SK-N-SH (cell line): Measurements from ENCODE around the gene BOLL. TPM values are rescaled to one million over a fixed set of nuclear protein-coding genes. Genes with fewer than 3 reads are reported as not detected.
A peak's percentile ranks its signal among the peaks of the same experiment; 100 is the strongest.

Source experiments
- CTCF ChIA-PET: fragments of 300-600, 350-600 bp; formaldehyde crosslinking; extraction: SDS; loops from one replicate; lab custom pipeline; 2021; lab: Yijun Ruan, JAX
- POLR2A ChIA-PET: fragments of 350-600 bp; sonication (Branson Sonifier 250); formaldehyde crosslinking; extraction: SDS; loops from one replicate; lab custom pipeline; 2020; ENCODE audit warnings: antibody characterized with exemption, inconsistent platforms; lab: Yijun Ruan, JAX
- DNase-seq: peaks from one replicate; pipeline ENCODE4 v3.0.0; 2012
- H2AFZ ChIP-seq: fragments of 200-600 bp; sonication (generic); 2 replicates; pipeline ENCODE4 v1.8.1; 2016; ENCODE audit warnings: antibody characterized with exemption, mild to moderate bottlenecking, low read depth
- H3F3A ChIP-seq: fragments of 200-600 bp; sonication (generic); replicated peaks from 2 replicates; pipeline ENCODE3; 2016; ENCODE audit warnings: antibody characterized with exemption, mild to moderate bottlenecking; ENCODE audit not compliant: insufficient read depth
- H3K27ac ChIP-seq, 2 experiments: fragments of 200-500 bp in 1 of 2; fragments of 200-600 bp in 1 of 2; sonication (Bioruptor generic) in 1 of 2; sonication (generic), shearing (Covaris generic) in 1 of 2; 2 replicates each; pipeline versions ENCODE4 v1.5.1 to v1.6.1; 2014 to 2016; ENCODE audit warnings: low read depth in 2 of 2, inconsistent platforms in 1 of 2, low read length in 1 of 2, mild to moderate bottlenecking in 1 of 2, mixed read lengths in 1 of 2
- H3K27me3 ChIP-seq: fragments of 200-600 bp; sonication (generic), shearing (Covaris generic); 2 replicates; pipeline ENCODE4 v1.6.1; 2016; ENCODE audit warnings: mixed run types; ENCODE audit not compliant: insufficient read depth
- H3K36me3 ChIP-seq, 2 experiments: fragments of 200-500 bp in 1 of 2; fragments of 200-600 bp in 1 of 2; sonication (Bioruptor generic) in 1 of 2; sonication (generic) in 1 of 2; replicated peaks in 1 of 2; 2 replicates each; pipeline versions ENCODE3 to v1.5.1; 2014 to 2016; ENCODE audit warnings: low read length in 1 of 2, mild to moderate bottlenecking in 1 of 2; ENCODE audit not compliant: insufficient read depth in 2 of 2, control insufficient read depth in 1 of 2
- H3K4me1 ChIP-seq, 2 experiments: fragments of 200-500 bp in 1 of 2; fragments of 200-600 bp in 1 of 2; sonication (Bioruptor generic) in 1 of 2; sonication (generic), shearing (Covaris generic) in 1 of 2; 2 replicates each; pipeline versions ENCODE4 v1.5.1 to v1.6.1; 2014 to 2016; ENCODE audit warnings: low read depth in 1 of 2, low read length in 1 of 2, mixed run types in 1 of 2; ENCODE audit not compliant: insufficient read depth in 2 of 2, control insufficient read depth in 1 of 2
- H3K4me2 ChIP-seq: fragments of 200-600 bp; sonication (generic), shearing (Covaris generic); 2 replicates; pipeline ENCODE4 v1.6.1; 2017; ENCODE audit warnings: mixed run types
- H3K4me3 ChIP-seq, 2 experiments: fragments of 200-500 bp in 1 of 2; fragments of 200-600 bp in 1 of 2; sonication (Bioruptor generic) in 1 of 2; sonication (generic), shearing (Covaris generic) in 1 of 2; 2 replicates each; pipeline versions ENCODE4 v1.5.1 to v1.8.1; 2014 to 2016; ENCODE audit warnings: low read depth in 2 of 2, inconsistent platforms in 1 of 2, low read length in 1 of 2, mild to moderate bottlenecking in 1 of 2, mixed read lengths in 1 of 2, moderate library complexity in 1 of 2
- H3K79me2 ChIP-seq: fragments of 200-600 bp; sonication (generic); 2 replicates; pipeline ENCODE4 v1.8.1; 2017; ENCODE audit warnings: mild to moderate bottlenecking; ENCODE audit not compliant: insufficient read depth
- H3K9ac ChIP-seq: fragments of 200-600 bp; sonication (generic); 2 replicates; pipeline ENCODE4 v1.6.1; 2017; ENCODE audit warnings: mixed run types
- H3K9me2 ChIP-seq: fragments of 200-600 bp; sonication (generic); 2 replicates; pipeline ENCODE4 v1.6.1; 2017; ENCODE audit warnings: mixed run types
- H3K9me3 ChIP-seq: fragments of 200-600 bp; sonication (generic); 2 replicates; pipeline ENCODE4 v1.6.1; 2017; ENCODE audit warnings: mixed run types, mild to moderate bottlenecking, moderate library complexity
- H4K20me1 ChIP-seq: fragments of 200-600 bp; sonication (generic); 2 replicates; pipeline ENCODE4 v1.6.1; 2017; ENCODE audit warnings: mild to moderate bottlenecking, mixed run types; ENCODE audit not compliant: insufficient read depth
- EP300 ChIP-seq, 2 experiments: IDR thresholded peaks; 2 replicates each; pipeline versions ENCODE4 v1.4.0 to v1.6.1; 2012; ENCODE audit warnings: borderline replicate concordance in 1 of 2, low read depth in 1 of 2, low read length in 1 of 2
- FOXJ3 ChIP-seq: sonication (generic); formaldehyde crosslinking; IDR thresholded peaks from 2 replicates; pipeline ENCODE4 v1.5.1; 2020; ENCODE audit warnings: mild to moderate bottlenecking, missing genetic modification reagents
- FOXM1 ChIP-seq: IDR thresholded peaks from 2 replicates; pipeline ENCODE4 v1.4.0; 2012; ENCODE audit warnings: low read depth, mild to moderate bottlenecking
- IRF3 ChIP-seq: fragments of 150-350 bp; IDR thresholded peaks from 2 replicates; pipeline ENCODE4 v1.6.1; 2016; ENCODE audit warnings: mild to moderate bottlenecking, low read depth, low read length
- JUND ChIP-seq: IDR thresholded peaks from 2 replicates; pipeline ENCODE4 v1.4.0; 2012
- MAX ChIP-seq: IDR thresholded peaks from 2 replicates; pipeline ENCODE4 v1.4.0; 2012; ENCODE audit warnings: low read depth
- NFIC ChIP-seq: IDR thresholded peaks from 2 replicates; pipeline ENCODE4 v1.4.0; 2012; ENCODE audit warnings: borderline replicate concordance
- NRF1 ChIP-seq: IDR thresholded peaks from 2 replicates; pipeline ENCODE4 v1.6.1; 2012; ENCODE audit warnings: low read depth, mild to moderate bottlenecking, low read length
- PBX3 ChIP-seq: IDR thresholded peaks from 2 replicates; pipeline ENCODE4; 2012
- POLR2AphosphoS5 ChIP-seq: IDR thresholded peaks from 2 replicates; pipeline ENCODE4 v1.6.1; 2012; ENCODE audit warnings: low read depth, low read length
- REST ChIP-seq: IDR thresholded peaks from 2 replicates; pipeline ENCODE4 v1.6.1; 2012; ENCODE audit warnings: mild to moderate bottlenecking, low read depth, low read length, moderate library complexity
- RXRA ChIP-seq: IDR thresholded peaks from 2 replicates; pipeline ENCODE4 v1.4.0; 2012; ENCODE audit warnings: low read depth, mild to moderate bottlenecking, borderline replicate concordance
- SMC3 ChIP-seq: IDR thresholded peaks from 2 replicates; pipeline ENCODE4 v1.6.1; 2012; ENCODE audit warnings: low read depth, low read length, improper control_type of control experiment
- TCF12 ChIP-seq: IDR thresholded peaks from 2 replicates; pipeline ENCODE4 v1.4.0; 2012
- YY1 ChIP-seq: IDR thresholded peaks from 2 replicates; pipeline ENCODE4 v1.4.0; 2012; ENCODE audit warnings: low read depth, mild to moderate bottlenecking
- ZBTB33 ChIP-seq: IDR thresholded peaks from 2 replicates; pipeline ENCODE4 v1.4.0; 2012; ENCODE audit warnings: low read depth, borderline replicate concordance
- WGBS: methylation state at CpG from one replicate; pipeline ENCODE4 v1.1.6; 2017; ENCODE audit warnings: low lambda C conversion rate; 5-methylcytosine and 5-hydroxymethylcytosine counted together
- polyA plus RNA-seq, 3 experiments: library from polyadenylated mRNA; depleted of rRNA; stranded (reverse); fragments of >200 nt; gene quantifications; 2 replicates each; pipeline ENCODE4 v1.2.3, GENCODE V29; 2012

Gene BOLL
- polyA plus RNA-seq, 1 of the 3 experiments (the other 2 are of a cell fraction) = not detected

- H3K79me2 ChIP-seq = peaks cover 21% of the 10 kb centered on the region
- TF ChIP-seq JUND = peak; percentile 41; the same call in 1 of the 2 replicates
- TF ChIP-seq FOXM1 = no peak
- peak; percentile 57 for TF ChIP-seq NFIC
- peak; percentile 83 for TF ChIP-seq PBX3
- peak; percentile 14; the same call in 1 of the 2 replicates for TF ChIP-seq POLR2AphosphoS5
- TF ChIP-seq EP300 (IDR thresholded peaks at IDR 0.05; ENCODE audit: borderline replicate concordance in 1 of 2, low read depth in 1 of 2, low read length in 1 of 2) = peak in 1 of 2 experiments; percentile 69; a peak in 1 of 4 replicates
- TF ChIP-seq TCF12 = peak; percentile 69
- TF ChIP-seq ZBTB33 = no peak
- no peaks in the 10 kb centered on the region for H3K27me3 ChIP-seq
- WGBS = 19% methylated on average over 1 of the region's 1 CpG
- no peak overlapping the region for H3K4me3 ChIP-seq
- ChIA-PET POLR2A (no interaction called here), CTCF (interaction anchor here (1.0 kb wide), 1 partner anchor 11 kb away, joined by 3 read pairs; no protein-coding TSS in a partner anchor)
- peaks cover 0 to 3% of the 10 kb centered on the region in 2 experiments for H3K36me3 ChIP-seq
- no peaks in the 10 kb centered on the region for H3K9me3 ChIP-seq
- no peak for DNase-seq
- no peak overlapping the region for H3K9ac ChIP-seq
- H3K4me1 ChIP-seq = peaks cover 0 to 24% of the 10 kb centered on the region in 2 experiments; a peak in 3 of 4 replicates
- peak overlapping the region; percentile 39 for H3K4me2 ChIP-seq
- H3K27ac ChIP-seq = peak overlapping the region; percentile 65 to 87; a peak in 3 of 4 replicates
- peaks cover 37% of the 10 kb centered on the region for H3F3A ChIP-seq
- H4K20me1 ChIP-seq = no peaks in the 10 kb centered on the region
- H2AFZ ChIP-seq = 0 out of 2 replicates have a peak overlapping the region, but pooled peaks have one; percentile 51
- no peaks in the 10 kb centered on the region for H3K9me2 ChIP-seq
These were observed 43.5 kb upstream of the BOLL start for GRCh38 chr2:197828464-197829135.

GRCh38 chr2:197827618-197828017, 42.5 kb upstream of the BOLL start:
- 7% methylated on average over 2 of the region's 2 CpGs for whole genome bisulfite sequencing
- no peak overlapping the region for H3K4me3 ChIP-seq
- peaks cover 27% of the 10 kb centered on the region for H3K79me2 ChIP-seq
- peaks cover 37% of the 10 kb centered on the region for H3F3A ChIP-seq
- peak overlapping the region; percentile 17; the same call in 1 of the 2 replicates for H3K9ac ChIP-seq
- no peak overlapping the region for H2AFZ ChIP-seq
- ChIA-PET CTCF (interaction anchor here (0.7 to 1.4 kb wide), 3 partner anchors 14 to 41 kb away, joined by 3 to 4 read pairs (median 3); no protein-coding TSS in a partner anchor), POLR2A (no interaction called here)
- H3K4me1 ChIP-seq = peaks cover 0 to 24% of the 10 kb centered on the region in 2 experiments; a peak in 3 of 4 replicates
- peaks cover 0 to 3% of the 10 kb centered on the region in 2 experiments for H3K36me3 ChIP-seq
- H3K27me3 ChIP-seq = no peaks in the 10 kb centered on the region
- no peaks in the 10 kb centered on the region for H3K9me2 ChIP-seq
- peak overlapping the region; percentile 72 to 87; a peak in 3 of 4 replicates for H3K27ac ChIP-seq
- DNase-seq = no peak
- no peaks in the 10 kb centered on the region for H3K9me3 ChIP-seq
- H3K4me2 ChIP-seq = peak overlapping the region; percentile 39; the same call in 1 of the 2 replicates
- H4K20me1 ChIP-seq = no peaks in the 10 kb centered on the region
- TF ChIP-seq IRF3 (no peak), POLR2AphosphoS5 (peak; percentile 61; the same call in 1 of the 2 replicates), YY1 (peak; percentile 41; the same call in 1 of the 2 replicates), TCF12 (peak; percentile 98), FOXJ3 (CRISPR knock-in tag) (no peak), RXRA (peak; percentile 65), REST (no peak; the same call in 1 of the 2 replicates), JUND (peak; percentile 99), PBX3 (peak; percentile 93), NRF1 (no peak), MAX (peak; percentile 51; the same call in 1 of the 2 replicates), SMC3 (no peak)
